DMS153 (cell line): ENCODE results near the gene VOPP1.

ENCODE experiments used
- DNase-seq: peaks from one replicate; lab custom pipeline; 2025; lab: John Stamatoyannopoulos, UW

The VOPP1 gene

DNA sequence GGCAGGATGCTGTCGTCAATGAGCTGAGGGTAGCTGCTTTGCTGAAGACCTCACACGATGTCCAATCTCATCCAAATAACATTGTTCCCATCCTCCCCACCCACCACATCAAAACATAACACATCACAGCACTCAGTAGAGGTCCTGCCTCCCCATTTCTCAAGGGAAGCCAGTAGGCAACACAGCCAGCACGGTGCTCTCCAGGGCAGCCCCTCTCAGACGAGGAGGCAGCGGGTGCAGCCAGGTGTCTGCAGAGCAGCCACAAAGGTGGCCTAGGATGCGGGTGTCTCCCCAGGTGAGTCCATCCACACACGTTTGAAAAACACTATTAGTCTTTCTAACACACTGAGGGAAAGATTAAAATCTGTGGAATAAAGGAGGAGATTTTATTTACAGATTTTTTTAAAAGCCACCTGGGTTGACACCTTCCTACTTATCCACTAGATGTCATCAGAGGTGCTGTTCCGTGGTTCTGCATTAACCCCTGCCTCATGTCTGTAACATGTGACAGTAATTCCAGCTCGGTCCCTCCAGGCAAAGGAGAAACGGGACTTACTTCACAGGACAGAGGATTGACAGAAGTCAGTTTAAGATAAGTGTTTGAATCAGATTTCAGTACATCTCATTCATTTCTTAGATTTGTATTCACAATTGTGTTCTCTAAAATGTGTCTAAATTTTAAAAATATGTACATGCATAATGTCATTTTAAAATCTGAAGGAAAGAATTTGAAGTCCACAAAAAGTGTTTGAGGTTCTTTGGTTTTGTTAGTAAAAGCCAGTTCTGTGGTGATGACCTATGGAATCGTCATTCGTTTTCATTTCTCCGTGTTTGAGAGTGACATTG is 139.1 kb downstream of the VOPP1 start:
- peak; percentile 36 for DNase-seq

DNA sequence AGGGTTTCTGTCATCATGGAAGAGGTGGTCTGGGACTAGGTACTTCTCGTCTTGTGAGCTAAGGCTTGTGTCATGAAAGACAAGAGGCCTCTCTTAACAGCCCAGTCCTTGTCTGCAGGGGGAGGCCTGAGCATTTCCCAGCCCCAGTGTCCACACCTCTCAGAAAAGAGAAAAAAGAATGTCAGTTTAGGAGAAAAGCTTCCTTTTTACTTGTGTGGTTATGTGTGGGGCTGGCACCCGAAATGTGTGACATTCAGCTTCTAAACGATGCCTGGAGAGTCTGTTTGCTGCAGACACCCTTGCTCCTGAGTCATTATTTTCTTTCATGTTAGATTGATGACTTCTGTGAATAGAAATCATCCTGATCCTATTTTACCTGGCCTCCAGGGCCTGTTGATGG is 139.8 kb downstream of the VOPP1 start:
- DNase-seq: no peak

DNA sequence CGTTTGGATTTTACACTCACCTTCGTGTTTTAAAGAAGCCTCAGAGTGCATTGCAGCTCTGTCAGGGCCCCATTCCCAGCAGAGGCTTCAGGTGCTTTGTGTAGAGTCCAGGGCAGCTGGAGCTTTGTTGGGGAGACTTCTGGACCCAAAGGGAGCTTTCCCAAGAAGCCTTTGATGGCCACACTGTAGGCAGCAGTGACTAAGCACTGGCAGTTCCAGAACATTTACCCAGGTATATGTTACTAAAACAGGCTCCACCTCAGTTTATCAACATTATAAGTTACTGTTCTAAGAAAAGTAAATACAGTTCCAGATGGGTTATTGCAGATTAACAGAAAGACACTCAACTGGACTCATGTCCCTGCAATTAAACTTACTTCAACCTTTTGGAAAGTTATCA is 140.4 kb downstream of the VOPP1 start:
- DNase-seq: no peak

DNA sequence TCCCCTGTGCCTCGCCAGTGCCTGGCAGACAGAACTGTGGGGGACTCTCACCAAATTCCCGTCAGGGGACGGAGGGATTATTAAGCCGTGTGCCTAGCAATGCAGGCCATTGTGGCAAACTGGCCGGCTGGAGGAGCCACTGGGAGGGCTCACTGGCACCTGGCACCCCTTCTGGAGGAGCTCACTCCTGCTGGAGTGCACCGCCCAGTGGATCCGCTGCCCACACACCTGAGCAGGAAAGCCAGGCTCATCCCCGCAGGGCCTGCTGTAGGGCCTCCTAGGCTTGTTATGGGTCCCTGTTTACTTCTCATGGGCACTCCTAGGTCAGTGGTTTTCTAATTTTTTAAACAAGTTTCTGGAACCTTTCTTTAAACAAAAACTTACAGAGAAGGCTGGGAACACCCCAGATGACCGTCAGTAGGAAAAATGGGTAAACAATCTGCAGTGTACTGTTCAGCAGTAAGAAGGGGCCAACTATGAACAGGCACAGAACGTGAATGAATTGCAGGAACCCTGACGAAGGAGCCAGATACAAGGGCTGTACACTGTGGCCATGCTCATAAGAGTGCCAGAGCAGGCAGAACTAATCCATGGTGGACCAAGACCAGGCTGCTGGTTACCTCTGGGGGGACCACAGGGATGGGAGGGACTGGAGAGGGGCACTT is 142.3 kb downstream of the VOPP1 start:
- no peak for DNase-seq

DNA sequence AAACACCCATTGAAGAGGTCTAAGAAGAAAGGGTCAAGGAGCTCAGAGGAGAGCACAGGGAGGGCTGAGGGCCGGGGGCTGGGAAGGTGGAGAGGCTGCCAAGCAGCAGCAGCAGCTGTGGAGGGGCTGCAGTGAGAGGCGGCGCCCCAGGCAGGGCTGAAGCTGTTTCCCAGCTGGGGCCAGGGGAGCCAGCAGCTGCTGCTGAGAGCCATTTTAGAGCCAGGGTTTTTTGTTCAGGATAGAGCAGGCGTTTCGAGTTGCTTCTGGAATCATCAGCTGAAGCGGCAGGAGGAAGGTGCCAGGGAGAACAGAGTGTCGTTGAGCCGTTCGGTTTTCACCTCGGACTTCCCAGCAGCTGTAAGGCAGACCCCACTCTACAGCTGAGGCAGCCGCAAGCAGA is 144.5 kb downstream of the VOPP1 start:
- no peak for DNase-seq

DNA sequence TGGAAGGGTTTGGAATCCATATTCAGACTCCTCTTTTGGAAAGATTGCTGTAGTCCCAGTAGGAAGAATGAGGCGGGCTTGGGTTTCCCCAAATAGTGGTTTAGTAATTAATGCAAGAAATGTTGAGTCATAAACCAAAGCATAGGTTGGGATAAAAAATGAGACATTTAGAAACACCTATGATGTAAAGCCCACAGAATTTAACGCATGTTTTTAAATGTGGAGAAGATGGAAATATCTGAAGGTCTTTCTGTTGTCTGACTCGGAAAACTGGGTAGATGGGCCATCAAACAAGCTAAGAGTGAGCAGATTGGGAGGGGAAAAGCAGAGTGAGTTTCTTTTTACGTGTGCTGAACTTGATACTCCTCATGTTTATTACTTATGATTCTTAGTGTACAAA is 145.0 kb downstream of the VOPP1 start:
- no peak for DNase-seq

DNA sequence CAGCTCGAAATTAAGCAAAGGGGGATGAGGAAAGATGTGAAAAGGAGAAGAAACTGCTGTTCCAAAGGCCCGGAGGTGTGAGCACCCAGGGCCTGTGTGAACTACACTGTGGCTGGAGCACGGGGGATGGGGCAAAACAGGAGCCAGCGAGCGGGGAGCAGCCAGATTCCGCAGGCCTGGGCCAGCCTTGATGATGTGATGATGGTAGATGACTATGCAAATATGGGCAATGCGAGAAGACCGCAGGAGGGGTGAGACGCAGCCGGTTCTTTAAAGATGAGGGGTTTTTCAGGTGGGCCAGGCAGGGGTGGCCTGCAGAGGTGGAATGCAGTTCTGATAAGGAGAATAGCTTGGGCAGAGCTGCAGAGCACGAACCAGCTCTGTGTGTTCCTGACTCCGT is 145.6 kb downstream of the VOPP1 start:
- DNase-seq: no peak

DNA sequence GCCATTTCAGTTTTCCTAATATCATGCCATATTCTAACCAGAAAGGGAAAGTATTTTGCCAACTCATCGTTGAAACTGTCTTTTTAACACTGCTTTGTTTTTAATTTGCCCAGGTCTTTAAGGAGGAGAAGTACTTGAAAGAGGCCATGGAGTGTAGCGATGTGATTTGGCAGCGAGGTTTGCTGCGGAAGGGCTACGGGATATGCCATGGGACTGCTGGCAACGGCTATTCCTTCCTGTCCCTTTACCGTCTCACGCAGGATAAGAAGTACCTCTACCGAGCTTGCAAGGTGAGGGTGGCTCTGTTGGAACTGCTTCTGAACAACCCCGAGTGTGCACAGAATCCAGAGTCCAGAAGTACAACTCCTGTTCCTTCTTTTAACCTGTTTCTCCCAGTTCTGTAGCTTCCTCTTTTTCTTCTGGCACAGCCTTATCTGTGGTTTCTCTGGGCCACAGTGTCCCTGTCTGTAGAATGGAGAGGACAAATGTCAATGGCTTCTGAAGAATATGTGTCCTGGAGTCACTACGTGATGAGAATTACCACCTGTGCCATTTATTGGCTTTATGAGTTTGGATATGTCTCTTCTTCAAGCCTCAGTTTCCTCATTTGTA is 147.1 kb downstream of the VOPP1 start:
- DNase-seq: no peak

DNA sequence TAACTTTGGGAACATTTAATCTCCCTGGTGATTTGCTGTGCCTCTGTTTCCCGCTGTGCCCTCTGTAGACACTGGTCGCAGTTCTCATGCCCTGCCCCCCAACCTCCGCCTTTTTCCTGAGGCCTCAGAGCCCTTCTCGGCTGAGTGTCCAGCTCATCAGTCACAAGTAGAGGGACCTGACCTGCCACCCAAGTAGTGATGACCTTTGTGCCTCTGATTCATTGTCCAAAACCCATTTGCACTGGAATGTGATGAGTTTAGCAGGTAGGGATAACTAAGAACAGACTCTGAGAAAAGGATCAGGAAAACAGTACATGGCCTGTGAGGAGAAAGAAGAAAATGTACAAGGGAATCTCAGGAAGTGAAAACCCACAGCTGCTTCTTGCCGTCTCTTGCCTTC is 148.4 kb downstream of the VOPP1 start:
- no peak for DNase-seq

DNA sequence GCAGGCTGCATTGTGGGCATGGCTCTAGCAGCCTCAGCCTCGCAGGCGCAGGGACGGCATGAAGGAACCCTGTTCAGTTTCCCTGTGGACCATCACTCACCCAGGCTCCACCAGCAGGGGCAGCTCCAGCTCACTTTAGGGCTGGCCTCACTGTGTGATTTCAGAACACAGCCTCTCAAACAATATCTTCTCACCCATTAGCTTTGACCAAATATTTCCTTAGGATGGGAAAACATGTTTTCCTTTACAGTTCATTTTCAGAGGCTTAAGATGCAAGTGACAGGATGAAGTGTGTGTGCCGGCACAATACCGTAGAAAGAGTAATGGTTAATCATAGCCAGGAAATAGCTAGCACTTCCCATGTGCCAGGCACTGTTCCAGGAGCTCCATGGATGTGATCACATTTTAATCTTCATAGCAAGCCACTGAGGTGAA is 149.0 kb downstream of the VOPP1 start:
- DNase-seq: no peak
